ENCODE measurements around the gene CCNF. TPM values are rescaled to one million over a fixed set of nuclear protein-coding genes. Genes with fewer than 3 reads are reported as not detected.

Gene CCNF
- total and polyA plus RNA-seq, 2 of the 8 experiments (the other 6 are each of a cell fraction or from before 2014, with no cell fraction given), result 15.4 to 54.3 TPM

DNA sequence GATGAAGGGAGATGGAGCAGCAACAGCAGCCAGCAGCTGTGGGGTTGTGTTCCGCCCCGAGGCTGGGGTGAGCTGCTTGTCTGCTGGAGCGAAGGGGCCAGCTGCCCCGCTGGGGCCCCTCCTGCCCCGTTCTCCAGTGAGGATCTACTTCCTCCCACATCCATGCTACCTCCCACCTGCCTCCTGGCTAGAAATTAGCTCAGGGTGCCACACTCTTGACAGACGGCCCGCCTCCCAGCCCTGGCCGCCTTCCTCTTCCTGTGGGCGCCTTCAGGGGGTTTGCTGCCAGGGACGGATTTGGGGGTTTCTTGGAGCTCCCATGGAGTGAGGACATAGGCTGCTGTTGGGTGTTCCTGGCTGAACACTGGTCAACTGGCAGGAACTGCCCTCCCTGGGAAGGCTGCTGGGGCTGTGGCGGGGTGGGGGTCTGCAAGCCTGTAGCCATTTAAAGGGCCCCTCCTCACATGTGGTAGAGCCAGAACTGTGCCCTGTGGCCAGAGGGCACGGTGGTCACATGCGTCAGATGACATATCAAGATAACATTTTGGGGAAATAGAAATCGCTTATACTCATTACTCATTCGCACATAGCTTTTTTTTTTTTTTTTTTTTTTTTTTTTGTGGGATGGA is 58.8 kb downstream of the CCNF start:
- Histone ChIP-seq H3K27me3 (replicated peaks in 1 of 4; ENCODE audit: control insufficient read depth in 3 of 4, extremely low read depth in 1 of 4, insufficient read depth in 3 of 4, low read length in 3 of 4) (no peaks in the 10 kb centered on the region; a peak in 1 of 7 replicates), H3K27ac (ENCODE audit: low read depth, low read length) (no peak overlapping the region), H3K4ac (replicated peaks; ENCODE audit: insufficient read length, low read depth, low read length) (no peak overlapping the region), H4K5ac (ENCODE audit: insufficient read length, low read depth, low read length) (no peak overlapping the region), H3K36me3 (ENCODE audit: control insufficient read depth in 2 of 4, insufficient read depth in 4 of 4, low read length in 3 of 4) (no peaks in the 10 kb centered on the region), H3K4me1 (replicated peaks in 1 of 4; ENCODE audit: control insufficient read depth in 3 of 4, insufficient read depth in 4 of 4, low read length in 3 of 4) (peaks cover 0 to 3% (median 0%) of the 10 kb centered on the region in 4 experiments; a peak in 1 of 7 replicates), H3K23me2 (ENCODE audit: low read depth, low read length) (no peaks in the 10 kb centered on the region), H4K91ac (replicated peaks; ENCODE audit: insufficient read length, low read length) (no peak overlapping the region), H4K8ac (ENCODE audit: extremely low read depth, insufficient read depth, low read length) (peak overlapping the region; percentile 25; the same call in 1 of the 2 replicates), H4K20me1 (replicated peaks in 1 of 2; ENCODE audit: control insufficient read depth in 1 of 2, insufficient read depth in 2 of 2, low read length in 2 of 2) (peaks cover 0 to 15% of the 10 kb centered on the region in 2 experiments), H2BK20ac (ENCODE audit: low read length) (no peak overlapping the region), H3K4me3 (ENCODE audit: extremely low read depth in 1 of 4, insufficient read depth in 2 of 4, low read depth in 3 of 4, low read length in 4 of 4) (no peak overlapping the region), H2BK12ac (ENCODE audit: low read depth, low read length) (no peak overlapping the region), H2BK5ac (ENCODE audit: low read depth, low read length) (no peak overlapping the region), H3K79me2 (ENCODE audit: control insufficient read depth in 1 of 2, insufficient read depth in 2 of 2, low read length in 2 of 2) (0 out of 4 replicates have a peak, but pooled peaks cover 0 to 2% of the 10 kb centered on the region in 2 experiments), H3K79me1 (ENCODE audit: low read depth, low read length) (peaks cover 7% of the 10 kb centered on the region; the same call in 1 of the 2 replicates), H2BK120ac (replicated peaks; ENCODE audit: low read depth, low read length) (no peak overlapping the region), H3K9me3 (ENCODE audit: insufficient read depth in 2 of 2, low read depth in 1 of 2, low read length in 1 of 2) (no peaks in the 10 kb centered on the region), H2BK15ac (ENCODE audit: low read length) (no peak overlapping the region), H3K9ac (replicated peaks in 1 of 4; ENCODE audit: extremely low read depth in 1 of 4, low read depth in 3 of 4, low read length in 3 of 4) (no peak overlapping the region), H2AFZ (ENCODE audit: low read length) (no peak overlapping the region), H3K18ac (ENCODE audit: extremely low read depth, low read length) (no peak overlapping the region), H3K4me2 (ENCODE audit: insufficient read depth in 1 of 2, low read depth in 2 of 2, low read length in 2 of 2) (no peak overlapping the region), H3K23ac (ENCODE audit: insufficient read length) (no peak overlapping the region), H2AK5ac (ENCODE audit: low read depth, low read length) (no peak overlapping the region), H3K56ac (replicated peaks; ENCODE audit: insufficient read length, low read depth, low read length) (no peak overlapping the region), H3K14ac (ENCODE audit: insufficient read length) (no peak overlapping the region)
- TF ChIP-seq JUN (IDR thresholded peaks at IDR 0.05; ENCODE audit: low read depth, low read length), result no peak
- DNase-seq (ENCODE audit: low read depth in 1 of 2, low spot score in 2 of 2) (no peak), FAIRE-seq (no peak)
- CTCF ChIA-PET (ENCODE audit: partially characterized antibody), result interaction anchor here (0.5 to 3.6 kb wide), 7 partner anchors 11 to 347 kb away, joined by 3 to 32 read pairs (median 4); partner anchors contain the start of gene TEDC2
- 95% methylated on average over 13 of the region's 15 CpGs; no CpG with 5 or more reads in 1 of the 2 experiments for WGBS, 2 experiments (ENCODE audit: extremely low coverage in 1 of 2, insufficient coverage in 1 of 2, insufficient read length in 1 of 2, insufficient replicate concordance in 2 of 2, low coverage in 1 of 2, low lambda C conversion rate in 2 of 2, missing lambda C conversion rate in 1 of 2)
- POLR2A ChIA-PET (ENCODE audit: partially characterized antibody), result interaction anchor here (1.5 kb wide), 1 partner anchor 11 kb away, joined by 5 read pairs; no protein-coding TSS in a partner anchor
